Activated CD8-positive, alpha-beta memory T cell treated with anti-CD3 and anti-CD28 coated beads, Interleukin-2, amount 10 ng/mL, durations not matched to agents 7 days and 5 days (primary cell): ENCODE data around the gene AWAT2. TPM values are rescaled to one million over a fixed set of nuclear protein-coding genes. Genes with fewer than 3 reads are reported as not detected.

Experiments
- ATAC-seq: fragments of 150-1000 bp; cut with Tn5 transposase; one replicate; pipeline ENCODE4 v1.10.0; 2021; ENCODE audit warnings: moderate library complexity
- CTCF ChIA-PET: fragments of 350-600 bp; sonication (Branson Sonifier 250); formaldehyde crosslinking; loops from one replicate; lab custom pipeline; 2021; ENCODE audit warnings: antibody characterized with exemption; lab: Charles Lee
- DNase-seq: peaks from one replicate; pipeline ENCODE4 v3.0.0-alpha.2; 2020
- H3K27ac Mint-ChIP-seq: one replicate; pipeline ENCODE4 v1.8.0; 2021; ENCODE audit warnings: mild to moderate bottlenecking, mixed read lengths
- H3K27me3 Mint-ChIP-seq: one replicate; pipeline ENCODE4 v1.8.0; 2021; ENCODE audit warnings: mixed read lengths
- H3K36me3 Mint-ChIP-seq: one replicate; pipeline ENCODE4 v1.8.0; 2021; ENCODE audit warnings: mild to moderate bottlenecking, mixed read lengths
- H3K4me1 Mint-ChIP-seq: one replicate; pipeline ENCODE4 v1.8.0; 2021; ENCODE audit warnings: mixed read lengths
- H3K4me3 Mint-ChIP-seq: one replicate; pipeline ENCODE4 v1.8.0; 2021; ENCODE audit warnings: mild to moderate bottlenecking, moderate library complexity, mixed read lengths
- H3K9me3 Mint-ChIP-seq: one replicate; pipeline ENCODE4 v1.8.0; 2022; ENCODE audit warnings: low read depth, mixed read lengths
- total RNA-seq, 2 experiments: library from RNA; stranded (reverse); gene quantifications; one replicate each; pipeline ENCODE4 v1.2.3, GENCODE V29; 2021

Gene AWAT2
- not detected for total RNA-seq

DNA sequence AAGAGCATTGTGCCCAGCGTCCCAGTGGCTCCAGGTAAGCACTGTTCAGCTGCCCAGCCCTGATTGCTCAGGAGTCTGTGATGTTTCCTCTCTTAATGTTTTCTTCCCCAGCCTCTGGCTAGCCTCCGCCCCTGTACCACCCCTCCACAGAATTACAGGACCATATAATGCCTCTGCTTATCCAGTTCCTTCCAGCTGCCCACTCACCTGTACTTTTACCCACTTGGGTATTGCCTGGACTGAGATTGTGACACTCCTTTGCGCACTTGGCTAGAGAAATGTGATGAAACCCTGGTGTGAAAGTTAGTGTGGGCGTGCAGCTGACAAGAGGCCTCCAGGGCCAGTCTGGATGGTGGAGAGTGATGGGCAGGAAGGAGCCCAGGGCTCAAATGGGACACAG lies at the start of gene AWAT2:
TSS of gene AWAT2 (minus strand) at position 14 of the 400 bp plus-strand sequence. CDS start at position 8, 6 bp downstream.
- CTCF ChIA-PET, result no interaction called here
- no peak for ATAC-seq
- peaks cover 2% of the 10 kb centered on the region for H3K27me3 Mint-ChIP-seq
- H3K27ac Mint-ChIP-seq, result no peak within 1 kb of the TSS
- no peak within 1 kb of the TSS for H3K4me3 Mint-ChIP-seq
- H3K9me3 Mint-ChIP-seq, result no peaks in the 10 kb centered on the region
- no peaks in the 10 kb centered on the region for H3K36me3 Mint-ChIP-seq
- no peak for DNase-seq
- no peaks in the 10 kb centered on the region for H3K4me1 Mint-ChIP-seq

GRCh38 chrX:70096052-70096451 lies 46.3 kb upstream of the AWAT2 start:
- no peaks in the 10 kb centered on the region for H3K9me3 Mint-ChIP-seq
- no peaks in the 10 kb centered on the region for H3K4me1 Mint-ChIP-seq
- CTCF ChIA-PET, result interaction anchor here (0.9 to 3.4 kb wide), 5 partner anchors 24 to 478 kb away, joined by 3 to 8 read pairs (median 3); partner anchors contain the start of gene IGBP1

GRCh38 chrX:70092247-70092646 lies 42.5 kb upstream of the AWAT2 start:
- no peaks in the 10 kb centered on the region for H3K4me1 Mint-ChIP-seq
- H3K27ac Mint-ChIP-seq, result no peak overlapping the region
- H3K4me3 Mint-ChIP-seq, result no peak overlapping the region
- H3K9me3 Mint-ChIP-seq, result no peaks in the 10 kb centered on the region
- no peak for DNase-seq
- H3K36me3 Mint-ChIP-seq, result no peaks in the 10 kb centered on the region
- CTCF ChIA-PET, result no interaction called here
- no peak for ATAC-seq
- no peaks in the 10 kb centered on the region for H3K27me3 Mint-ChIP-seq

More at GRCh38 chrX:70096052-70096451, 46.3 kb upstream of the AWAT2 start:
- no peak for DNase-seq
- Mint-ChIP-seq H3K36me3 (no peaks in the 10 kb centered on the region), H3K27ac (no peak overlapping the region), H3K27me3 (peaks cover 3% of the 10 kb centered on the region), H3K4me3 (no peak overlapping the region)
- ATAC-seq, result no peak

DNA sequence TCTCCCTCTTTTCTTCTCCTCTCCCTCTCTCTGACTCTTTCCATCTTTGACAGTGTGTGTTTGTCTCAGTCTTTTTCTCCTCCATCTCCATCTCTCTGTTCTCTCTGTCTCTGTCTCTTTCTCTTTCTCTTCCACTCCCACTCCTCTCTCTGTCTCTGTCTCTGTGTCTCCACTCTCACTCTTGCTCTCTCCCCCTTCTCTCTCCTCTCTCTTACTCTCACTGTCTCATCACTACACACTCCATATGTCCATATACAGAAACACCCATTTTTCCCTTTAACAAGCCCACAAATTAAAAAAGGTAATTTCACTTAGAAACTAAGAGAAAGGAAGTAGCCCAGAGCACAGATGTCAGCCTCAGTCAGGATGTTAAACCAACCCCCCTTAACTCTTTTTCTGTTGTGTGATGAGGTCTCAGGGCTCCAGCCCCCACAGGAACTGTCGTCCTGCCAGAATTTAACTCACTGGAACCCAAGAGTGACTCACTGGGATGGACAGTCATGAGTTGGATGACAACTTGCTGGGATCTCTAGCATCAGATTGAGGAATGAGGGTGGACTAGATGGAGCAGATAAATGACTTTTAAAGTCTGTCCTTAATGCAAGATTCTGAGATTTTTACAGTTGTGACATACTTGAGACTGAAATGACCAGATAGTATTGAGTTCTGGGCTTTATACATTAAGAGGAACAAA lies 40.0 kb upstream of the AWAT2 start:
- no peaks in the 10 kb centered on the region for H3K36me3 Mint-ChIP-seq
- CTCF ChIA-PET, result no interaction called here
- H3K4me1 Mint-ChIP-seq, result no peaks in the 10 kb centered on the region

DNA sequence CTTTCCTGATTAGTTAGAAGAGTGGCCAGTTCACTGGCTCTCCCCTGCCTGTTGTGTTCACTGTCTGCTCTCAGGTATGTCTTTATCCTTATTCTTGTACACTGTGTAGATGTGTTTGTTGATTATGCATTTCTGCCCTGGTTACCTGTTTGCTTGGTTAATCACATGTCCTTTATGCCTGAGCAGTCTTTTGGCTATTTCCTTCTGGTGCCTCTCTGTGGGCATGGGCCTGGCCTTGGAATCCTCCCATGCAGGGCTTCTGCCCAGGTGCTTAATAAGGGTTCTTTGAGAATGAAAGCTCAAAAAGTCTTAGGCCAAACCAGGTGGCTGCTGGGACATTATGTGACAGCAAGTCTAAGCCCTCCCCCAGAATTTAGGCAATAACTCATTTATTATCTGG lies 39.0 kb upstream of the AWAT2 start:
- Mint-ChIP-seq H3K27me3 (no peaks in the 10 kb centered on the region), H3K36me3 (no peaks in the 10 kb centered on the region), H3K4me3 (no peak overlapping the region), H3K9me3 (no peaks in the 10 kb centered on the region), H3K4me1 (no peaks in the 10 kb centered on the region), H3K27ac (no peak overlapping the region)
- DNase-seq (no peak), ATAC-seq (no peak)
- CTCF ChIA-PET, result no interaction called here

More for the DNA sequence above, 40.0 kb upstream of the AWAT2 start:
- ATAC-seq (no peak), DNase-seq (no peak)
- Mint-ChIP-seq H3K4me3 (no peak overlapping the region), H3K27ac (no peak overlapping the region), H3K9me3 (no peaks in the 10 kb centered on the region), H3K27me3 (no peaks in the 10 kb centered on the region)

DNA sequence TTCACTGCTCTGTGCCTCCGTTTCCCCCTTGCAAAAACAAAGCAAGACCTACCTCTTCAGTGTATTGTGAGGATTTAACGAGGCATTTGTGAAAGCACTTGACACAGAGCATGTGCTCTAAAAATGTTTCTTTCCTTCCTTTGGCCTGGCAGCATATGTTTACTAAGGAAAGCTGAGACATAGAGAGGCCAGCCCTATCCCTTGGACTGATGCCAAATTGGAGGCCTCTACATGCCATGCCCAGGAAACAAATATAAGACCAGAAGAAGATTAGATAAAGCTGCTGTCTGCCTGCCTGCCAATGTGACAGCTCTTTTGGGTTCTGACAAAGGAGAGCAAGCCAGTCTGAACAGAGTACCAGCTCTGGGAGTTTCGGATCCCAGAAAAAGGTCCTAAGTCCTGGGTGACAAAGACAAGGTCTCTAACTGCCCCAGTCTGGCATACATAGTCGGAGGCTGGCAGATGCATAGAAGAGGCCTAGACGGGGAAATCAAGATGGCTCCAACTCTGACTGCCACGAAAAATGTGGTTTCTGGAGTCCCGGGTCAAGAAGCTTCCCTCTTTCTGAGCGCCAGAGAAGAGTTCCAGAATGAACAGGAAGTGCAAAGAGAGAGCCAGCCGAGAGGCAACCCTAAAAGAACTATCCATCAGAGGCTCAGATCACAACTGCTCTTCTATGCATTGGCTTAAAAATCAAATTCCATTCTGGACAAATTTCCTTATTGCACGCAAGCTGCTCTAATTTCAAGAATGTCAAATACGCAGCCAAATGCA lies 38.3 kb upstream of the AWAT2 start:
- no peaks in the 10 kb centered on the region for H3K9me3 Mint-ChIP-seq
- no peaks in the 10 kb centered on the region for H3K27me3 Mint-ChIP-seq
- no peaks in the 10 kb centered on the region for H3K36me3 Mint-ChIP-seq
- CTCF ChIA-PET, result interaction anchor here (0.8 to 1.1 kb wide), 2 partner anchors 9 kb away, joined by 3 read pairs; no protein-coding TSS in a partner anchor
- H3K4me1 Mint-ChIP-seq, result no peaks in the 10 kb centered on the region
- ATAC-seq (no peak), DNase-seq (no peak)
- H3K4me3 Mint-ChIP-seq, result no peak overlapping the region
- H3K27ac Mint-ChIP-seq, result no peak overlapping the region

DNA sequence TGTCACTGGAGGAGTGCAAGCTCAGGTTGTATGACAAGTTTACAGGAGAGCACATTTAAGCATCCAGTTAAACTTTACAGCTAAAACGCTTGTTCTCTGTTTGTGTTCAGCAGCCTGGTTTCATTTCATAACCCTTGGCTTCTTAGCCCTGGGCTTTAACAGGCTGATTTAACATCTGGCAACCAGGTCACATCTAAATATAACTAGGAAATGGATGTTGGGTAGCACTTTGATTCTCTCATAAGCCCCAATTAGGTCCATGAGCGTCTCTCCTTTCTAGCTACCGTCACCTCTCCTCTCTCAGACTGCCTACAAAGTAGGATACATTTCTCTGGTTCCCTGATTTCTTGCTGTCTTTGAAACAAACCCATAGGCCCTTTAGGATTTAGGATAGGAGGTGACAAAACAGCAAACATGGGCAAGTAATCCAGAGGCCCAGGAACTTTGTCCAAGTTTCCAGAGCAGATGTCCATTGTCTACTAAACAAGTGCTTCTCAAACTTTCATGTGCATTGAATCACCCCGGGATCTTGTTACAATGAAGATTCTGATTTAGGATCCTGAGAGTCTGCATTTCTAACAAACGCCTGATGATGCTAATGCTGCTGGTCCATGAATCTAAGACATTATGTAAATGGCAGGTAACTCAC lies 35.0 kb upstream of the AWAT2 start:
- Mint-ChIP-seq H3K4me3 (no peak overlapping the region), H3K36me3 (no peaks in the 10 kb centered on the region), H3K27me3 (no peaks in the 10 kb centered on the region), H3K9me3 (no peaks in the 10 kb centered on the region), H3K4me1 (no peaks in the 10 kb centered on the region), H3K27ac (no peak overlapping the region)
- ATAC-seq, result no peak
- no peak for DNase-seq
- CTCF ChIA-PET, result interaction anchor here (3.4 kb wide), 1 partner anchor 14 kb away, joined by 11 read pairs; no protein-coding TSS in a partner anchor

GRCh38 chrX:70082723-70083122 lies 33.0 kb upstream of the AWAT2 start:
- no peak for DNase-seq
- Mint-ChIP-seq H3K27ac (no peak overlapping the region), H3K36me3 (no peaks in the 10 kb centered on the region), H3K4me3 (no peak overlapping the region), H3K9me3 (no peaks in the 10 kb centered on the region), H3K27me3 (no peaks in the 10 kb centered on the region), H3K4me1 (no peaks in the 10 kb centered on the region)
- CTCF ChIA-PET, result interaction anchor here (3.4 kb wide), 1 partner anchor 16 kb away, joined by 11 read pairs; no protein-coding TSS in a partner anchor
- no peak for ATAC-seq

GRCh38 chrX:70079870-70080269 lies 30.1 kb upstream of the AWAT2 start:
- CTCF ChIA-PET, result interaction anchor here (1.0 kb wide), 1 partner anchor 8 kb away, joined by 3 read pairs; no protein-coding TSS in a partner anchor
- Mint-ChIP-seq H3K27me3 (no peaks in the 10 kb centered on the region), H3K27ac (no peak overlapping the region), H3K36me3 (no peaks in the 10 kb centered on the region), H3K4me3 (no peak overlapping the region), H3K4me1 (no peaks in the 10 kb centered on the region), H3K9me3 (no peaks in the 10 kb centered on the region)
- ATAC-seq (no peak), DNase-seq (no peak)

- ATAC-seq, result no peak
- Mint-ChIP-seq H3K27me3 (no peaks in the 10 kb centered on the region), H3K36me3 (no peaks in the 10 kb centered on the region), H3K27ac (no peak overlapping the region), H3K4me3 (no peak overlapping the region), H3K9me3 (no peaks in the 10 kb centered on the region), H3K4me1 (no peaks in the 10 kb centered on the region)
- CTCF ChIA-PET, result interaction anchor here (1.0 kb wide), 1 partner anchor 9 kb away, joined by 3 read pairs; no protein-coding TSS in a partner anchor
- no peak for DNase-seq
These were observed 29.6 kb upstream of the AWAT2 start for GRCh38 chrX:70079297-70079696.

DNA sequence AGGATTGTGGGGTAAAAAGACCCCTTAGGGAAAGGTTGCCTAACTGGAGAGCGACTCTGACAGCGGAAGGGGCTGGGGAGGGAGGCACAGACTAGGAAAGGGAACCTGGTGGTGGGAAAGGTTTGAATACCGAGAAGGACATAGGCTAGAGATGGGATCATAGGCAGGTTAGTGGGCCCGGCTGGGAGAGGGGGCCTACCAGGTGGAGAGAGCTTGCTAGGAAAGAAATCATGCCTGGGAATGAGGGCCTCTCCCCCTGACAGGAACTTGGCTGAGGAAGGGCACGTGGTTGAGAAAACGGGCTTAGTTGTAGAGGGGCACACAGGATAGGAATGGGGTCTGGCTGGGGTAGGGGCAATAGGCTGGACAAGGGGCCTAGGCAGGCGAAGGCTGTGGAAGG lies 16.9 kb upstream of the AWAT2 start:
- CTCF ChIA-PET, result no interaction called here
- H3K4me3 Mint-ChIP-seq, result no peak overlapping the region
- no peak overlapping the region for H3K27ac Mint-ChIP-seq
- H3K9me3 Mint-ChIP-seq, result no peaks in the 10 kb centered on the region
- DNase-seq, result no peak
- H3K36me3 Mint-ChIP-seq, result no peaks in the 10 kb centered on the region
- no peaks in the 10 kb centered on the region for H3K4me1 Mint-ChIP-seq
- H3K27me3 Mint-ChIP-seq, result no peaks in the 10 kb centered on the region
- no peak for ATAC-seq

DNA sequence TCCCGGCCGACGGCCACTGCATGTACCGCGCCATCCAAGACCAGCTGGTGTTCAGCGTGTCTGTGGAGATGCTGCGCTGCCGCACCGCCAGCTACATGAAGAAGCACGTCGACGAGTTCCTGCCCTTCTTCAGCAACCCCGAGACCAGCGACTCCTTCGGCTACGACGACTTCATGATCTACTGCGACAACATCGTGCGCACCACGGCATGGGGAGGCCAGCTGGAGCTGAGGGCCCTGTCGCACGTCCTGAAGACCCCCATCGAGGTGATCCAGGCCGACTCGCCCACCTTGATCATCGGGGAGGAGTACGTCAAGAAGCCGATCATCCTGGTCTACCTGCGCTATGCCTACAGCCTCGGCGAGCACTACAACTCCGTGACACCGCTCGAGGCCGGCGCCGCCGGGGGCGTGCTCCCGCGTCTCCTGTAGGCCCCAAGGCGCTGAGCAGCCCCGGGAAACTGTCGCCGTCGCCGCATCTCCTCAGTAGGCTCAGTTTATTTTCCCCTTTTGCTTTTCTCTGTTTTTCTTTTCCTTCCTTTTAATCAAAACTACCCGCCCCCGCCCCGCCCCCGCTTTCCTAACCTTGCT lies 13.3 kb upstream of the AWAT2 start:
- H3K27ac Mint-ChIP-seq, result no peak overlapping the region
- ATAC-seq (no peak), DNase-seq (no peak)
- no peak overlapping the region for H3K4me3 Mint-ChIP-seq
- no peaks in the 10 kb centered on the region for H3K4me1 Mint-ChIP-seq
- H3K9me3 Mint-ChIP-seq, result no peaks in the 10 kb centered on the region
- H3K36me3 Mint-ChIP-seq, result no peaks in the 10 kb centered on the region
- CTCF ChIA-PET, result no interaction called here
- H3K27me3 Mint-ChIP-seq, result peaks cover 9% of the 10 kb centered on the region

DNA sequence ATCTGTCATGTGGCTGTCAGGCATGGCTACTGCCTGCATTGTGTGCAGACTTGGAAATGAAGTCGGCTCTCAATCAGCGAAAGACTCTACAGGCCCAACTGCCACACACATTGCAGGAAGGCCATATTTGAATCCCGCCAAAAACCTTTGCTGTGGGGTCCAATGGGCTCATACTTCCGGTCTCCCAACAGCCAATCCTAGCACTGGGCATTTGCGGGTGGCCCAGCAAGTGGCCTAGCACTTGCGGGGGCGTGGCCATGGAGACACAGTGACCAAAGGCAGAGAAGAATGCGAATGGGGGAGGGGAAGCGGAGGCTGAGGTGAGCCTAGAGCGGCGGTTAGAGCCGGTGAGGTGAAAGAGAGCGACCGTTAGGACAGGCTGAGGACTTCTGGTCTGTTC lies 12.3 kb upstream of the AWAT2 start, which contains the start of gene OTUD6A:
TSS of gene OTUD6A (plus strand) at position 382 of the 400 bp plus-strand sequence. CDS start 68 bp downstream, outside the sequence.
- H3K4me1 Mint-ChIP-seq, result no peaks in the 10 kb centered on the region
- H3K27me3 Mint-ChIP-seq, result peaks cover 9% of the 10 kb centered on the region
- ATAC-seq, result no peak
- no peak within 1 kb of the TSS for H3K27ac Mint-ChIP-seq
- no peak for DNase-seq
- no peaks in the 10 kb centered on the region for H3K9me3 Mint-ChIP-seq
- no peaks in the 10 kb centered on the region for H3K36me3 Mint-ChIP-seq
- CTCF ChIA-PET, result no interaction called here
- H3K4me3 Mint-ChIP-seq, result no peak within 1 kb of the TSS
